Astrocyte of the cerebellum (primary cell): ENCODE measurements around the gene PACS2.

Source experiments
- DNase-seq: peaks from one replicate; pipeline ENCODE4 v3.0.0-alpha.2; 2011; ENCODE audit warnings: low read depth
- H3K4me3 ChIP-seq: 2 replicates; pipeline ENCODE4 v1.5.1; 2011; ENCODE audit warnings: mild to moderate bottlenecking, low read depth, low read length, moderate library complexity
- in situ Hi-C: cut with HindIII; loops from 2 replicates; pipeline ENCODE4 v1.10.0; 2017; ENCODE audit warnings: low sequenced_read_pairs
- TF ChIP-seq, protein P1 (sequence below): IDR thresholded peaks from 2 replicates; pipeline ENCODE4 v1.5.1; 2012; ENCODE audit warnings: low read length, low read depth, moderate library complexity, mild to moderate bottlenecking; ENCODE audit errors: missing control alignments

The PACS2 gene

DNA sequence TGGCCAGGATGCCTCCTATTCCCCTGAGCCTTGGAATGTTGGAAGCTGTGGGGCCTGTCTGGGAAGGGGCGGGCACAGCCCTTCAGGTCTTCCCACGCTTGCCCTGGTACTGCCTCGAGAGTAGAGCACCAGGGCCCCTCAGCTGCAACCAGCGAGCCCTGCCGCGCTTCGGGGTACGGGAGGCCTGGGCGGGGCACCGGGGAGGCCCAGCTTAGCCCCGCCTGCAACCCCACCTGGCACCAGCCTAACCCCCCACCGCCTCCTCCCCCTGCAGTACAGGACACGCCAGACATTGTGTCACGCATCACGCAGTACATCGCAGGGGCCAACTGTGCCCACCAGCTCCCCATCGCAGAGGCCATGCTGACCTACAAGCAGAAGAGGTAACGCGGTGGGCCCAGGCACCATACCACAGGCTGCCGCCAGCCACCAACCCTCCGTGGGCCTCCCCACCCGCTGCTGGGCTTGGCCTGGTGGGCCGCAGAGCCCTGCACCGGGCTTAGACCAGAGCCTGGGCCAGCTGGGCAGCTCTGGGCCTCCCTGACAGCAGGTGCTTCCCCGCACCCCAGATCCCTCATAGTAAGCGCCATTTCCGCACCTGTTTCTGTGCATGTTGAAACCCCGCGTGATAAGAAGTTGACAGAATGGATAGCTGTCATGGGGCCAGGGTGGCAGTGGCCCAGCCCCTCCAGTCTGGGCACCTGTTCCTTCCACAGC is 70.2 kb downstream of the PACS2 start:
- no peak for DNase-seq
- TF ChIP-seq, protein P1, sequence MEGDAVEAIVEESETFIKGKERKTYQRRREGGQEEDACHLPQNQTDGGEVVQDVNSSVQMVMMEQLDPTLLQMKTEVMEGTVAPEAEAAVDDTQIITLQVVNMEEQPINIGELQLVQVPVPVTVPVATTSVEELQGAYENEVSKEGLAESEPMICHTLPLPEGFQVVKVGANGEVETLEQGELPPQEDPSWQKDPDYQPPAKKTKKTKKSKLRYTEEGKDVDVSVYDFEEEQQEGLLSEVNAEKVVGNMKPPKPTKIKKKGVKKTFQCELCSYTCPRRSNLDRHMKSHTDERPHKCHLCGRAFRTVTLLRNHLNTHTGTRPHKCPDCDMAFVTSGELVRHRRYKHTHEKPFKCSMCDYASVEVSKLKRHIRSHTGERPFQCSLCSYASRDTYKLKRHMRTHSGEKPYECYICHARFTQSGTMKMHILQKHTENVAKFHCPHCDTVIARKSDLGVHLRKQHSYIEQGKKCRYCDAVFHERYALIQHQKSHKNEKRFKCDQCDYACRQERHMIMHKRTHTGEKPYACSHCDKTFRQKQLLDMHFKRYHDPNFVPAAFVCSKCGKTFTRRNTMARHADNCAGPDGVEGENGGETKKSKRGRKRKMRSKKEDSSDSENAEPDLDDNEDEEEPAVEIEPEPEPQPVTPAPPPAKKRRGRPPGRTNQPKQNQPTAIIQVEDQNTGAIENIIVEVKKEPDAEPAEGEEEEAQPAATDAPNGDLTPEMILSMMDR = no peak
- in situ Hi-C loops = no loop called here
- H3K4me3 ChIP-seq = no peak overlapping the region

DNA sequence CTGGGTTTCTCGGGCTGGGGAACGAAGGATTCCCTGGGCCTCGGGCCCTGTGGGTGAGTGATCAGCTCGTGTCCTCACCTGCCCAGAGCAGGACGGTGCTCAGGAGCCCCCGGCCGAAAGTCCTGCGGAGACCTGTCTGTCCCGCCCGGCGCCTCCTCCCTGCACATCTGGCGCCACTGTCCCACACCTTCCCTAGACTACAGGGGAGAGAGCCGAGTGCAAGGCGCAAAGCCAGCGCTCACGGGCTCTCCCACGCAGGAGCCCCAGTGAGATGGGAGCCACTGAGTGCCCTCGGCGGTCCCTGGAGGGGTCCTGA is 70.7 kb downstream of the PACS2 start:
- DNase-seq = no peak
- no peak overlapping the region for H3K4me3 ChIP-seq
- TF ChIP-seq, protein P1 = no peak
- in situ Hi-C loops = no loop called here

DNA sequence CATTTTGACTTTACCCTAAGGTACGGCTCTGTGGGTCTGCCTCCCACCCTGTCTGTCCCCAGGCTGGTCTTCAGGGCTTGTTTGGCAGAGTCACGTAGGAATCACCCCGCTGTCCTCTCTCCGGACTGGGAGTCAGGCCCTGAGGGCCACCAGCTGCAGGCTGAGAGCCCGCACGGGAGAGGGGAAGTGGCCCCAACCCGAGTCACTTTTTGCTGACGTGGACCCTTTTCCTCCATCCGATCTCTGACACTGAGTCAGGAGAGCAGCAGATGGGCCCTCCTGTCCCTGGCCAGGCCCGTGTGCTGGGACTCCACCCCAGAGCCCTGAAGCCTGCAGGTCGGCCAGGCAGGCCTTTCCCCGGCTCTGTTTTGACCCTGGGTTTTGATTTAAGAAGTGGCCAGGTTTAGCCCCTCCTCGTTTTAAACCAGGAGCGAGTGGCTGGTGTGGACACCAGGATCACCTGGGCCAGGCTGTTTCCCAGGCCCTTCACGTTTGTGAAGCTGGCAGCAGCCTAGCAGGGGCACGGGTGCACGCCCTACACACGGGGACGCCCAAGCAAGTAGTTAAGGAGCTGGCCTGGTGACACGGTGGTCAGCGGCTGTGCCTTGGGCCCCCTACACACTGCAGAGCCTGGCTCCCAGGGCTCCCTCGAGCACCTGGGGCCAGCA is 71.3 kb downstream of the PACS2 start:
- in situ Hi-C loops = no loop called here
- TF ChIP-seq, protein P1 = no peak
- no peak overlapping the region for H3K4me3 ChIP-seq
- no peak for DNase-seq

DNA sequence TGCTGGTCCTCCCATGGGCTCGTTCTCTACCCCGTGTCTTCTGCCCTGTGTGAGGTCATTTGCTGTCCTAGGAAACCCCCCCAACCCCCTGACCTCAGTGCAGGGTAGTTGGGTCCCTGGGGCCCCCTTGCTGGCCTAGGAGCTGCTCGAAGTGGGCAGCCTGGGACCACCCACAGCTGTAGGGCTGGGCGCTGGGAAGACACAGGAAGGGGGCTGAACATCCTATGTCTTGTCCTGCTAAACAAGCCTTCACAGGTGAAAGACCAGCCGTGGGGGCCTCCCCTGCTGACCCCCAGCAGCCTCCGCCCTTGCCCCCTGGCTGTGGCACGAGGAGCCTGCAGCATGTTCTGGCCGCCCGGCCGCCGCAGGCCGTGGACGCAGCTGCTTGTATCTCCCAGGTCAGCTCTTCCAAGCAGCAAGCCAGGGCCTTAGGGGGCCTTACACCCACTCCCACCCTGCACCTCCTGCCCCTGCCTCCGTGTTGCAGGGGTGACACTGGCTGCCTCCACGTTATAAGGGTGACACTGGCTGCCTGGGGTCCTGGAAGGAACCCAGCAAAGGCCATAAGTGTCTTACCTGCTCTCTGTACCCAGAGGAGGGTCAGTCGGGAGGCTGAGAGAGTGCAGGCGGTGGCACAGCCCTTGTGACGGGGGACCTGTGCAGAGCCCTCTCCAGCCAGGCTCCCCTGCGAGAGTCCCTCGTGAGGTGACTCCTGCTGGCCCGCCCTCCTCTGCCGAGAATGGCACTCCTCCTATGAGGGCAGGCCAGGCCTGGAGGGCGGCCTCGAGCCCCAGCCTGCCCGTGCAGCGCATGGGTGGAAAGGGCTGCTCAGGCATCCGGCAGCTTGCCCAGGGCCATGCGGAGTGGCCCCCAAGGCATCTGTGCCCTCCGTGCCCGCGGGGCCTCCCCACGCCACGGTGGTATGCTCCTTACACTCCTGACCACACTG is 72.3 kb downstream of the PACS2 start:
- in situ Hi-C loops = no loop called here
- no peak overlapping the region for H3K4me3 ChIP-seq
- DNase-seq = no peak
- TF ChIP-seq, protein P1 = no peak

DNA sequence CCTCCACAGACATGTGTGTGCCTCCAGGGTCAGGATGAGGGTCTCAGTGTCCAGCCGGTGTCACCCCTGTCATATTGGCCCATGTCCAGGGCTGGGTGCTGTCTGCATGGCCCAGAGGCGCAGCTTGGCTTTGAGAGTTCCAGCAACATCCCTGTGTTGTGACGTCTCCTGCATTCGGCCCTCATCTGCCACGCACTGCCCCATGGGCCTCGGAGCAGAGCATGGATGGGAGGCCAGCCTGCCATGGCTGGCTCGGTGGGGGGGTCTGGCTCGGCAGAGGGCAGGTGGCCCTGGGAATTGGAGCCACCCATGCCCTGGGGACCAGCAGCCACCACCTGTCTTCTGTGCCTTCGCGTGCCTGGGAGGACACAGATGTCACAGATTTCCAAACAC is 73.0 kb downstream of the PACS2 start:
- no peak overlapping the region for H3K4me3 ChIP-seq
- TF ChIP-seq, protein P1 = no peak
- in situ Hi-C loops = no loop called here
- DNase-seq = no peak

DNA sequence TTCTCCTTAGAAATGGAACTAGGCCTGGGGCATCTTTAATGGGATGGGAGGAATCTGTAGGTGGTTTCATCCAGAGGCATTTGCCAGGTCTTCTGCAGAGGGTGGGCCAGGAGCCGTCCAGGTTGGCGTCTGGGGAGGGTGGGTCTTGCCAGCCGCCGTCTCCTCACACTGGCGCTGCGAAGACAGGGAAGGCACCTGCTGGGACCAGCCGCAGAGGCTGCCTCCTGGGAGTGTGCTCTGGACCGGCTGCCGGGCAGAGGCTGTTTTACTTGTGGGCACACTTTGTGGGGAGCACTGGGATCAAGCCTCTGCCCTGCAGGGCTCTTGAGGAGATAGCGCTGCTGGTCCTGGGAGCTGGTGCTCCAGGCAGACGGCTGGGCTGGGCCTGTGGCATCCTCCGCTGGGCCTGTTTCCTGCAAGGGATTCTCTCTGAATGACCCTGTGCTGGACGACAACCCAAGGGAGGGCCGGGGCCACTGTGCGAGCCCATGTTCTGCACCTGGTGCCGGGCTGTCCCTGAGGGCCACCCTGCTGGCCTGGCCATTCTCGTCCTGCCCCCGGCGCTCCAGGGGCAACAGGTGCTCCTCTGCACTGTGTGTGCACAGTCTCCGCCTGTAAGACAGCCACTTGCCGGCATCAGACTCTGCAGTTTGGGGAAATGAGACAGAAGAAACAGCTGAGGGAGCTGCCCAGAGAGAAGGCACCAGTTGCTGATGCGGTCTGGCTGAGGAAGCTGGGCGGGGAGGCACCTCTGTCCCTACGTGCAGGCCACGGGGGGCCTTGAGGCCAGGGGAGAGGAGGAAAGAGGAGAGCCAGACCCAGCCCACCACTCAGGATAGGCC is 73.8 kb downstream of the PACS2 start:
- TF ChIP-seq, protein P1 = no peak
- in situ Hi-C loops = no loop called here

More for the DNA sequence above, 73.8 kb downstream of the PACS2 start:
- no peak overlapping the region for H3K4me3 ChIP-seq
- DNase-seq = no peak
